ENCODE results near the gene ARPP19.

ARPP19 gene

GRCh38 chr15:52568601-52569585, at the start of gene ARPP19:
Gene ARPP19 (minus strand): TSS chr15:52569030. CDS start chr15:52568892, 138 bp downstream.
- peak within 1 kb of the TSS; percentile 95 for H3K27ac ChIP-seq
- no peaks in the 10 kb centered on the region for H3K9me3 ChIP-seq
- peaks cover 31 to 37% of the 10 kb centered on the region in 2 experiments for H3K4me1 ChIP-seq (ENCODE audit: control insufficient read depth in 1 of 2, insufficient read depth in 1 of 2, low read depth in 1 of 2, low read length in 1 of 2)
- no peaks in the 10 kb centered on the region for H3K27me3 ChIP-seq
- peak within 1 kb of the TSS; percentile 89 to 92 for H3K4me3 ChIP-seq (ENCODE audit: low read depth in 1 of 2, low read length in 1 of 2)
- TF ChIP-seq CTCF (IDR thresholded peaks at IDR 0.05), result peak; percentile 41
- no peaks in the 10 kb centered on the region for H3K36me3 ChIP-seq

- Histone ChIP-seq H3K27ac (no peak overlapping the region), H3K36me3 (peaks cover 58% of the 10 kb centered on the region), H3K4me1 (ENCODE audit: control insufficient read depth in 1 of 2, insufficient read depth in 1 of 2, low read depth in 1 of 2, low read length in 1 of 2) (no peaks in the 10 kb centered on the region), H3K4me3 (ENCODE audit: low read depth in 1 of 2, low read length in 1 of 2) (no peak overlapping the region), H3K9me3 (no peaks in the 10 kb centered on the region), H3K27me3 (no peaks in the 10 kb centered on the region)
- TF ChIP-seq CTCF (IDR thresholded peaks at IDR 0.05), result no peak
These were observed 48.2 kb upstream of the ARPP19 start for GRCh38 chr15:52617026-52617425.

GRCh38 chr15:52615302-52615701, 46.5 kb upstream of the ARPP19 start:
- Histone ChIP-seq H3K9me3 (no peaks in the 10 kb centered on the region), H3K36me3 (peaks cover 59% of the 10 kb centered on the region), H3K4me3 (ENCODE audit: low read depth in 1 of 2, low read length in 1 of 2) (no peak overlapping the region), H3K4me1 (ENCODE audit: control insufficient read depth in 1 of 2, insufficient read depth in 1 of 2, low read depth in 1 of 2, low read length in 1 of 2) (no peaks in the 10 kb centered on the region), H3K27me3 (no peaks in the 10 kb centered on the region), H3K27ac (no peak overlapping the region)
- TF ChIP-seq CTCF (IDR thresholded peaks at IDR 0.05), result no peak

GRCh38 chr15:52609593-52609992, 40.8 kb upstream of the ARPP19 start:
- Histone ChIP-seq H3K9me3 (no peaks in the 10 kb centered on the region), H3K4me3 (ENCODE audit: low read depth in 1 of 2, low read length in 1 of 2) (no peak overlapping the region), H3K27me3 (no peaks in the 10 kb centered on the region), H3K36me3 (peaks cover 77% of the 10 kb centered on the region), H3K4me1 (ENCODE audit: control insufficient read depth in 1 of 2, insufficient read depth in 1 of 2, low read depth in 1 of 2, low read length in 1 of 2) (no peaks in the 10 kb centered on the region), H3K27ac (no peak overlapping the region)
- TF ChIP-seq CTCF (IDR thresholded peaks at IDR 0.05), result no peak

- Histone ChIP-seq H3K36me3 (peaks cover 52% of the 10 kb centered on the region), H3K27ac (no peak overlapping the region), H3K4me1 (ENCODE audit: control insufficient read depth in 1 of 2, insufficient read depth in 1 of 2, low read depth in 1 of 2, low read length in 1 of 2) (no peaks in the 10 kb centered on the region), H3K9me3 (no peaks in the 10 kb centered on the region), H3K4me3 (ENCODE audit: low read depth in 1 of 2, low read length in 1 of 2) (no peak overlapping the region), H3K27me3 (no peaks in the 10 kb centered on the region)
- no peak for TF ChIP-seq CTCF (IDR thresholded peaks at IDR 0.05)
These were observed 15.6 kb upstream of the ARPP19 start for GRCh38 chr15:52584414-52584813.

Data from neutrophil (primary cell).